A673 (cell line): ENCODE measurements around the gene OSBPL8. TPM values are rescaled to one million over a fixed set of nuclear protein-coding genes. Genes with fewer than 3 reads are reported as not detected.

Source experiments
- BruUV-seq: library from RNA; stranded (reverse); fragments of 400-500 nt; replicated peaks from 2 replicates; lab custom pipeline; 2021; lab: Mats Ljungman, UMichigan
- CTCF ChIA-PET: fragments of 300-600 bp; sonication (Branson Sonifier 250); formaldehyde crosslinking; loops from one replicate; lab custom pipeline; 2022; ENCODE audit warnings: antibody characterized with exemption; lab: Charles Lee
- POLR2A ChIA-PET: fragments of 300-600 bp; sonication (Branson Sonifier 250); formaldehyde crosslinking; loops from one replicate; lab custom pipeline; 2022; ENCODE audit warnings: antibody characterized with exemption; ENCODE audit not compliant: low non-redundant PET; lab: Charles Lee
- DNase-seq: peaks from one replicate; pipeline ENCODE4 v3.0.0-alpha.2; 2015; ENCODE audit warnings: low spot score
- H3K27ac ChIP-seq: fragments of 200-600 bp; sonication (generic); 2 replicates; pipeline ENCODE4 v1.5.1; 2016; ENCODE audit warnings: mixed run types, low read depth, mild to moderate bottlenecking, mixed read lengths, antibody characterized with exemption, low read length; ENCODE audit not compliant: poor library complexity, severe bottlenecking
- H3K27me3 ChIP-seq: fragments of 200-600 bp; sonication (generic); replicated peaks from 2 replicates; pipeline ENCODE4 v1.6.1; 2017; ENCODE audit warnings: mixed run types, low read depth, mild to moderate bottlenecking, mixed read lengths, antibody characterized with exemption, low read length; ENCODE audit not compliant: insufficient read depth, poor library complexity
- H3K36me3 ChIP-seq: fragments of 200-600 bp; sonication (generic); 2 replicates; pipeline ENCODE4 v1.6.1; 2016; ENCODE audit warnings: mixed run types, mild to moderate bottlenecking, mixed read lengths, antibody characterized with exemption, low read length; ENCODE audit not compliant: insufficient read depth, poor library complexity, severe bottlenecking
- H3K4me1 ChIP-seq: fragments of 200-600 bp; sonication (generic); 2 replicates; pipeline ENCODE4 v1.6.1; 2017; ENCODE audit warnings: mixed run types, mild to moderate bottlenecking, mixed read lengths, antibody characterized with exemption, low read length; ENCODE audit not compliant: insufficient read depth, poor library complexity, severe bottlenecking
- H3K4me3 ChIP-seq: fragments of 200-600 bp; sonication (generic); 2 replicates; pipeline ENCODE4 v1.5.1; 2016; ENCODE audit warnings: low read depth, mixed run types, mild to moderate bottlenecking, mixed read lengths, low read length; ENCODE audit not compliant: poor library complexity, severe bottlenecking
- H3K9me3 ChIP-seq: fragments of 200-600 bp; sonication (generic); 2 replicates; pipeline ENCODE4 v1.6.1; 2016; ENCODE audit warnings: mixed run types, low read depth, mild to moderate bottlenecking, mixed read lengths, antibody characterized with exemption, low read length; ENCODE audit not compliant: poor library complexity, severe bottlenecking
- EZH2 ChIP-seq: fragments of 200-600 bp; sonication (generic); IDR thresholded peaks from 2 replicates; pipeline ENCODE4 v1.6.1; 2017; ENCODE audit warnings: borderline replicate concordance, low read depth, mild to moderate bottlenecking, mixed read lengths, antibody characterized with exemption, low read length; ENCODE audit not compliant: poor library complexity, severe bottlenecking
- intact Hi-C: fragments of 100-400 bp; cut with micrococcal nuclease; formaldehyde crosslinking; loops from one replicate; pipeline ENCODE4 v1.10.0; 2022; ENCODE audit not compliant: unreplicated experiment
- total RNA-seq: library from RNA; stranded (reverse); gene quantifications from 2 replicates; pipeline ENCODE4 v1.2.3, GENCODE V29; 2021
- TF ChIP-seq, protein P1 (sequence below): fragments of 300-800, 200-600 bp; sonication (generic); conservative IDR thresholded peaks from 2 replicates; pipeline ENCODE4 v1.5.1; 2017; ENCODE audit warnings: low read depth, mild to moderate bottlenecking, antibody characterized with exemption, low read length, moderate library complexity, mixed read lengths

The OSBPL8 gene
- total RNA-seq, 1 experiment from 2014 or later = 86.1 TPM

DNA sequence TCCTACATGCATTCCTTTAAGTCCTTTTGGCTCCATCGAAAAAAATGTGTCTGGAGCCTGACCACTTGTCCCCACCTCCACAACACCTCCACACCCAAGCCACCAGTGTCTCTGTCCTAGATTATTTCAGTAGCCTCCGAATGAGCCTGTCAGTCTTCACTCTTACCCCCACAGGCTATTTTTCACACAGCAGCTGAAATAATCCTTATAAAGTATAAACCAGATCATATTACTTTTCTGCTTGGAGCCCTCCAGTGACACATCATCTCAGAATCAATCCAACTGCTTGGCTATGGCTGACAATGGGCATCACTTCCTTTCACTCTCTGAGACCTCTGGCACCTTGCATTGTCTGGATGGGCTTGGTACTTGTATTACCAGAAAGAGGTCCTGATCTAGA, 256.2 kb downstream of the OSBPL8 start:
- no peak overlapping the region for H3K27ac ChIP-seq
- no peaks in the 10 kb centered on the region for H3K4me1 ChIP-seq
- TF ChIP-seq, protein P1, sequence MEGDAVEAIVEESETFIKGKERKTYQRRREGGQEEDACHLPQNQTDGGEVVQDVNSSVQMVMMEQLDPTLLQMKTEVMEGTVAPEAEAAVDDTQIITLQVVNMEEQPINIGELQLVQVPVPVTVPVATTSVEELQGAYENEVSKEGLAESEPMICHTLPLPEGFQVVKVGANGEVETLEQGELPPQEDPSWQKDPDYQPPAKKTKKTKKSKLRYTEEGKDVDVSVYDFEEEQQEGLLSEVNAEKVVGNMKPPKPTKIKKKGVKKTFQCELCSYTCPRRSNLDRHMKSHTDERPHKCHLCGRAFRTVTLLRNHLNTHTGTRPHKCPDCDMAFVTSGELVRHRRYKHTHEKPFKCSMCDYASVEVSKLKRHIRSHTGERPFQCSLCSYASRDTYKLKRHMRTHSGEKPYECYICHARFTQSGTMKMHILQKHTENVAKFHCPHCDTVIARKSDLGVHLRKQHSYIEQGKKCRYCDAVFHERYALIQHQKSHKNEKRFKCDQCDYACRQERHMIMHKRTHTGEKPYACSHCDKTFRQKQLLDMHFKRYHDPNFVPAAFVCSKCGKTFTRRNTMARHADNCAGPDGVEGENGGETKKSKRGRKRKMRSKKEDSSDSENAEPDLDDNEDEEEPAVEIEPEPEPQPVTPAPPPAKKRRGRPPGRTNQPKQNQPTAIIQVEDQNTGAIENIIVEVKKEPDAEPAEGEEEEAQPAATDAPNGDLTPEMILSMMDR = no peak
- no peak for TF ChIP-seq EZH2
- H3K27me3 ChIP-seq = no peaks in the 10 kb centered on the region
- ChIA-PET POLR2A (no interaction called here), CTCF (no interaction called here)
- H3K36me3 ChIP-seq = no peaks in the 10 kb centered on the region
- no peaks in the 10 kb centered on the region for H3K9me3 ChIP-seq
- intact Hi-C loops = no loop called here
- H3K4me3 ChIP-seq = no peak overlapping the region
- no TSS peak for BruUV-seq
- DNase-seq = no peak

Other genes starting within 250 kb of the OSBPL8 start
- gene BBS10, start 211.4 kb downstream of the OSBPL8 start, total RNA-seq = 6.3 and 6.5 TPM in 2 replicates
- gene ZDHHC17, start 204.3 kb upstream of the OSBPL8 start, total RNA-seq = 41.1 and 41.5 TPM in 2 replicates